ENCODE measurements around the gene NOVA2. TPM values are rescaled to one million over a fixed set of nuclear protein-coding genes. Genes with fewer than 3 reads are reported as not detected.

Gene NOVA2
- total and polyA plus RNA-seq, 2 experiments from 2014 or later = 0.08 TPM; not detected in 1

GRCh38 chr19:46015687-46016425 is 42.2 kb upstream of the NOVA2 start:
- Histone ChIP-seq H3K9me2 (replicated peaks; ENCODE audit: insufficient read depth) (no peaks in the 10 kb centered on the region), H3K4me2 (peak overlapping the region; percentile 98), H3K9me3 (ENCODE audit: low read depth) (no peaks in the 10 kb centered on the region), H3K4me3 (no peak overlapping the region), H3K27ac (no peak overlapping the region), H3K27me3 (peaks cover 26% of the 10 kb centered on the region), H3K36me3 (replicated peaks; ENCODE audit: insufficient read depth, low read depth) (no peaks in the 10 kb centered on the region), H4K20me1 (ENCODE audit: insufficient read depth, poor library complexity, severe bottlenecking) (peaks cover 15% of the 10 kb centered on the region), H3K4me1 (ENCODE audit: insufficient read depth) (peaks cover 10% of the 10 kb centered on the region), H3K79me2 (no peaks in the 10 kb centered on the region), H2AFZ (no peak overlapping the region)
- WGBS (ENCODE audit: low lambda C conversion rate, missing lambda C conversion rate) = 14% methylated on average over 19 of the region's 63 CpGs
- DNase-seq (ENCODE audit: low spot score) = no peak
- TF ChIP-seq EZH2 (IDR thresholded peaks at IDR 0.05; ENCODE audit: borderline replicate concordance) (no peak), EZH2phosphoT487 (IDR thresholded peaks at IDR 0.05; ENCODE audit: low read depth, severe bottlenecking, unreplicated experiment) (no peak)
- TF ChIP-seq, protein P1, sequence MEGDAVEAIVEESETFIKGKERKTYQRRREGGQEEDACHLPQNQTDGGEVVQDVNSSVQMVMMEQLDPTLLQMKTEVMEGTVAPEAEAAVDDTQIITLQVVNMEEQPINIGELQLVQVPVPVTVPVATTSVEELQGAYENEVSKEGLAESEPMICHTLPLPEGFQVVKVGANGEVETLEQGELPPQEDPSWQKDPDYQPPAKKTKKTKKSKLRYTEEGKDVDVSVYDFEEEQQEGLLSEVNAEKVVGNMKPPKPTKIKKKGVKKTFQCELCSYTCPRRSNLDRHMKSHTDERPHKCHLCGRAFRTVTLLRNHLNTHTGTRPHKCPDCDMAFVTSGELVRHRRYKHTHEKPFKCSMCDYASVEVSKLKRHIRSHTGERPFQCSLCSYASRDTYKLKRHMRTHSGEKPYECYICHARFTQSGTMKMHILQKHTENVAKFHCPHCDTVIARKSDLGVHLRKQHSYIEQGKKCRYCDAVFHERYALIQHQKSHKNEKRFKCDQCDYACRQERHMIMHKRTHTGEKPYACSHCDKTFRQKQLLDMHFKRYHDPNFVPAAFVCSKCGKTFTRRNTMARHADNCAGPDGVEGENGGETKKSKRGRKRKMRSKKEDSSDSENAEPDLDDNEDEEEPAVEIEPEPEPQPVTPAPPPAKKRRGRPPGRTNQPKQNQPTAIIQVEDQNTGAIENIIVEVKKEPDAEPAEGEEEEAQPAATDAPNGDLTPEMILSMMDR (IDR thresholded peaks at IDR 0.05; ENCODE audit: poor library complexity) = no peak

- WGBS (ENCODE audit: low lambda C conversion rate, missing lambda C conversion rate) = 4% methylated on average over 45 of the region's 74 CpGs
- Histone ChIP-seq H3K4me3 (no peak overlapping the region), H3K79me2 (no peaks in the 10 kb centered on the region), H3K27me3 (peaks cover 26% of the 10 kb centered on the region), H3K9me2 (replicated peaks; ENCODE audit: insufficient read depth) (no peaks in the 10 kb centered on the region), H2AFZ (no peak overlapping the region), H4K20me1 (ENCODE audit: insufficient read depth, poor library complexity, severe bottlenecking) (peaks cover 15% of the 10 kb centered on the region), H3K36me3 (replicated peaks; ENCODE audit: insufficient read depth, low read depth) (no peaks in the 10 kb centered on the region), H3K4me1 (ENCODE audit: insufficient read depth) (peaks cover 10% of the 10 kb centered on the region), H3K9me3 (ENCODE audit: low read depth) (no peaks in the 10 kb centered on the region), H3K4me2 (peak overlapping the region; percentile 98), H3K27ac (no peak overlapping the region)
- TF ChIP-seq EZH2phosphoT487 (IDR thresholded peaks at IDR 0.05; ENCODE audit: low read depth, severe bottlenecking, unreplicated experiment) (no peak), EZH2 (IDR thresholded peaks at IDR 0.05; ENCODE audit: borderline replicate concordance) (peak; percentile 73)
- TF ChIP-seq, protein P1 (IDR thresholded peaks at IDR 0.05; ENCODE audit: poor library complexity) = no peak
- peak; percentile 83 for DNase-seq (ENCODE audit: low spot score)
Measured at GRCh38 chr19:46014941-46015686, 41.4 kb upstream of the NOVA2 start.

DNA sequence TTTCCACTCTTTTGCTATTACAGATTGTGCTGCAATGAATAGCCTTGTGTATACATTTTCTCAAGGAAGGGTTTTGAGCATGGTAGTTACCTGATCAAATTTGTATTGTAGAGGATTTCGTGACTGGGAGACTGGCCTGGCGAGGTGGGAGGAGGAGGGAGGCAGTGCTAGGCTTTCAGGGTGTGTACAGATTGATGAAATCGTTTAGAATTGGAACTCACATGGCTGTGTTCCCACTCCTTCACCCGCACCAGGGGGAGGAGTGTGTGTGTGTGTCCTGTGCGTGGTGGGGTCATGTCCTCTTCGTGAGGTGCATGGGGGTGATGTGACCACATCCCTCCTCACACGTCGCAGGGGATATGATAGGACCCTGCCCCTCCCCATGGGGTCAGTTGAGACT is 40.9 kb upstream of the NOVA2 start:
- TF ChIP-seq EZH2phosphoT487 (IDR thresholded peaks at IDR 0.05; ENCODE audit: low read depth, severe bottlenecking, unreplicated experiment) (no peak), EZH2 (IDR thresholded peaks at IDR 0.05; ENCODE audit: borderline replicate concordance) (no peak)
- TF ChIP-seq, protein P1 (IDR thresholded peaks at IDR 0.05; ENCODE audit: poor library complexity) = no peak
- H3K79me2 ChIP-seq = no peaks in the 10 kb centered on the region
- no peaks in the 10 kb centered on the region for H3K9me2 ChIP-seq (replicated peaks; ENCODE audit: insufficient read depth)
- peaks cover 15% of the 10 kb centered on the region for H4K20me1 ChIP-seq (ENCODE audit: insufficient read depth, poor library complexity, severe bottlenecking)
- no peaks in the 10 kb centered on the region for H3K9me3 ChIP-seq (ENCODE audit: low read depth)
- H2AFZ ChIP-seq = no peak overlapping the region
- no peak overlapping the region for H3K4me3 ChIP-seq
- peaks cover 26% of the 10 kb centered on the region for H3K27me3 ChIP-seq
- WGBS (ENCODE audit: low lambda C conversion rate, missing lambda C conversion rate) = 37% methylated on average over 8 of the region's 8 CpGs
- peak overlapping the region; percentile 98 for H3K4me2 ChIP-seq
- no peak overlapping the region for H3K27ac ChIP-seq
- no peak for DNase-seq (ENCODE audit: low spot score)
- no peaks in the 10 kb centered on the region for H3K36me3 ChIP-seq (replicated peaks; ENCODE audit: insufficient read depth, low read depth)
- peaks cover 10% of the 10 kb centered on the region for H3K4me1 ChIP-seq (ENCODE audit: insufficient read depth)

All from hepatocyte (in vitro differentiated cells).